Transverse colon (tissue), 4 donors: ENCODE data around the gene MAGED1.

Source experiments
- EP300 ChIP-seq: sonication (generic); formaldehyde crosslinking; IDR thresholded peaks from one replicate; pipeline ENCODE4 v1.6.1; 2017; ENCODE audit warnings: antibody characterized with exemption, low read depth
- POLR2A ChIP-seq: fragments of 450-650 bp; IDR thresholded peaks from one replicate; pipeline ENCODE4 v1.6.1; 2016; ENCODE audit warnings: antibody characterized with exemption, mild to moderate bottlenecking, moderate library complexity
- POLR2AphosphoS5 ChIP-seq, 3 donors: sonication (generic); formaldehyde crosslinking; IDR thresholded peaks; one replicate each; pipeline ENCODE4 v1.6.1; 2016; ENCODE audit warnings: antibody characterized with exemption in 3 of 3
- TF ChIP-seq, protein P1 (sequence below), 5 experiments: fragments of 200-600 bp in 3 of 5; fragments of 450-650 bp in 2 of 5; sonication (generic) in 3 of 5; IDR thresholded peaks; 1 replicate in 2 of 5; 2 replicates in 3 of 5; pipeline ENCODE4 v1.5.1; 2016 to 2017; ENCODE audit warnings: antibody characterized with exemption in 5 of 5, inconsistent platforms in 3 of 5, mild to moderate bottlenecking in 2 of 5, moderate library complexity in 1 of 5

DNA sequence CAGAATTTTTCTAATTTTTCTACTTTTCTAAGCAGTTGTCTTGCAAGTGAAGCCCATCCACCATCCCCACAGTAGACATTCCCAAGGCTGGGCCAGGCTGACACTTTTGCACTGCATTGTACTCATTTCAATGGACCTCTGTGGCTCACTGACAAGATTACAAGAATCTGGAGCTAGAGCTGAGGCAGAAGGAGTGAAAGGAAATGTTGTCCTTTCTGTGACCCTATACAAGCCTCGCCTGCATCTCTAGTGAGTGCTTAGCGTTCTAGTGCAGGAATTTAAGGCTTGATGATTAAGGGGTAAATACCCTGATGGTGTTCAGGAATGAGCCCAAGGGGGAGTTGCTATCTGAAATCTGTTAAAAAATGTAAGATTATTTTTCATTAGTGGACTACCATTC lies 6.3 kb downstream of the MAGED1 start:
- TF ChIP-seq EP300, result no peak
- no peak for TF ChIP-seq POLR2AphosphoS5 (IDR thresholded peaks at IDR 0.05)
- TF ChIP-seq, protein P1, sequence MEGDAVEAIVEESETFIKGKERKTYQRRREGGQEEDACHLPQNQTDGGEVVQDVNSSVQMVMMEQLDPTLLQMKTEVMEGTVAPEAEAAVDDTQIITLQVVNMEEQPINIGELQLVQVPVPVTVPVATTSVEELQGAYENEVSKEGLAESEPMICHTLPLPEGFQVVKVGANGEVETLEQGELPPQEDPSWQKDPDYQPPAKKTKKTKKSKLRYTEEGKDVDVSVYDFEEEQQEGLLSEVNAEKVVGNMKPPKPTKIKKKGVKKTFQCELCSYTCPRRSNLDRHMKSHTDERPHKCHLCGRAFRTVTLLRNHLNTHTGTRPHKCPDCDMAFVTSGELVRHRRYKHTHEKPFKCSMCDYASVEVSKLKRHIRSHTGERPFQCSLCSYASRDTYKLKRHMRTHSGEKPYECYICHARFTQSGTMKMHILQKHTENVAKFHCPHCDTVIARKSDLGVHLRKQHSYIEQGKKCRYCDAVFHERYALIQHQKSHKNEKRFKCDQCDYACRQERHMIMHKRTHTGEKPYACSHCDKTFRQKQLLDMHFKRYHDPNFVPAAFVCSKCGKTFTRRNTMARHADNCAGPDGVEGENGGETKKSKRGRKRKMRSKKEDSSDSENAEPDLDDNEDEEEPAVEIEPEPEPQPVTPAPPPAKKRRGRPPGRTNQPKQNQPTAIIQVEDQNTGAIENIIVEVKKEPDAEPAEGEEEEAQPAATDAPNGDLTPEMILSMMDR (IDR thresholded peaks at IDR 0.05), result no peak
- TF ChIP-seq POLR2A, result no peak
